Measurements from ENCODE around the gene ARID4B.

DNA sequence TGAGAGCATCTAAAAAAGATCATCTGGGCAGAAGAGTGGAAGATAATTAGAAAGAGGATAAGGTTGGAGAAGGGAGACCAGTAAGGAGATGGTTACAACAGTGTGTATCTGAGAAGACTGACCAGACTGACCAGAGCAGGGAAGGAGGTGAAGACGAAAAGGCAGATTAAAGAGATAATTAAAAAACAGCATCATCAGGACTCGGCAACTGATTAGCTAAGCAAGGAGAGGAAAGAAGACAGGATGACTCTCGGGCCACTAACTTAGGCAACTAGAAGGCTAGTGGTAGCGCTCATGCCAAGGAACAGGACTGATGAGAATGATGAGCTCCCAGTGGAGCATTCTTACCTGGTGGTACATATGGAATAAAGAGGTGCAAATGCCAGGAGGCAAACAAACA is 170.8 kb downstream of the ARID4B start:
- TF ChIP-seq, protein P1, sequence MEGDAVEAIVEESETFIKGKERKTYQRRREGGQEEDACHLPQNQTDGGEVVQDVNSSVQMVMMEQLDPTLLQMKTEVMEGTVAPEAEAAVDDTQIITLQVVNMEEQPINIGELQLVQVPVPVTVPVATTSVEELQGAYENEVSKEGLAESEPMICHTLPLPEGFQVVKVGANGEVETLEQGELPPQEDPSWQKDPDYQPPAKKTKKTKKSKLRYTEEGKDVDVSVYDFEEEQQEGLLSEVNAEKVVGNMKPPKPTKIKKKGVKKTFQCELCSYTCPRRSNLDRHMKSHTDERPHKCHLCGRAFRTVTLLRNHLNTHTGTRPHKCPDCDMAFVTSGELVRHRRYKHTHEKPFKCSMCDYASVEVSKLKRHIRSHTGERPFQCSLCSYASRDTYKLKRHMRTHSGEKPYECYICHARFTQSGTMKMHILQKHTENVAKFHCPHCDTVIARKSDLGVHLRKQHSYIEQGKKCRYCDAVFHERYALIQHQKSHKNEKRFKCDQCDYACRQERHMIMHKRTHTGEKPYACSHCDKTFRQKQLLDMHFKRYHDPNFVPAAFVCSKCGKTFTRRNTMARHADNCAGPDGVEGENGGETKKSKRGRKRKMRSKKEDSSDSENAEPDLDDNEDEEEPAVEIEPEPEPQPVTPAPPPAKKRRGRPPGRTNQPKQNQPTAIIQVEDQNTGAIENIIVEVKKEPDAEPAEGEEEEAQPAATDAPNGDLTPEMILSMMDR (IDR thresholded peaks at IDR 0.05), result no peak
- TF ChIP-seq POLR2AphosphoS5 (IDR thresholded peaks at IDR 0.05), result no peak
- no peak for TF ChIP-seq POLR2A (IDR thresholded peaks at IDR 0.05)
- no peak for TF ChIP-seq EP300 (IDR thresholded peaks at IDR 0.05)

Data from gastroesophageal sphincter (tissue), 3 donors.